Coronary artery (tissue), 2 donors: ENCODE results near the gene UBE2E1.

Experiments
- DNase-seq: peaks from one replicate; pipeline ENCODE4 v3.0.0-alpha.2; 2017; ENCODE audit warnings: low spot score
- H3K27ac ChIP-seq, 2 donors: fragments of 200-600 bp; sonication (generic); one replicate each; pipeline ENCODE4 v1.5.1; 2016 to 2019
- H3K4me3 ChIP-seq: fragments of 200-600 bp; sonication (generic); 2 replicates; pipeline ENCODE4 v1.5.1; 2016; ENCODE audit warnings: mild to moderate bottlenecking, moderate library complexity
- CTCF ChIP-seq: fragments of 200-600 bp; sonication (generic); IDR thresholded peaks from one replicate; pipeline ENCODE4 v1.5.1; 2019; ENCODE audit warnings: antibody characterized with exemption

Gene UBE2E1

GRCh38 chr3:23926246-23926645 is 120.5 kb downstream of the UBE2E1 start:
- TF ChIP-seq CTCF, result no peak
- Histone ChIP-seq H3K27ac (no peak overlapping the region), H3K4me3 (no peak overlapping the region)
- no peak for DNase-seq

GRCh38 chr3:23926736-23927135 is 121.0 kb downstream of the UBE2E1 start:
- Histone ChIP-seq H3K27ac (no peak overlapping the region), H3K4me3 (no peak overlapping the region)
- no peak for TF ChIP-seq CTCF
- DNase-seq, result no peak

DNA sequence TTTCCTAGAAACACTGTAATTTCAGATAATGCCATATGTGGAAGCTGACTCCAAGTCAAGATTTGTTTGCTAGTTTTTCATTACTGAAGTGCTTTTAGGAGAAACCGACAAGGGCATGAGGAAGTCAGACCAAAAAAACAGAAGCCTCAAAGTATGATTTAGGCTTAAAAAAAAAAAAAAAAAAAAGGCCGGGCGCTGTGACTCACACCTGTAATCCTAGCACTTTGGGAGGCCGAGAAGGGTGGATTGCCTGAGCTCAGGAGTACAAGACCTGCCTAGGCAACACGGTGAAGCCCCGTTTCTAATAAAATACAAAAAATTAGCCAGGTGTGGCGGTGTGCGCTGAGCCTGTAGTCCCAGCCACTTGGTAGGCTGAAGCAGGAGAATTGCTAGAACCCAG is 122.8 kb downstream of the UBE2E1 start:
- no peak for TF ChIP-seq CTCF
- H3K4me3 ChIP-seq, result no peak overlapping the region
- no peak overlapping the region for H3K27ac ChIP-seq
- no peak for DNase-seq

- DNase-seq, result no peak
- TF ChIP-seq CTCF, result no peak
- Histone ChIP-seq H3K27ac (no peak overlapping the region), H3K4me3 (no peak overlapping the region)
These were observed 125.8 kb downstream of the UBE2E1 start for GRCh38 chr3:23931597-23931996.

DNA sequence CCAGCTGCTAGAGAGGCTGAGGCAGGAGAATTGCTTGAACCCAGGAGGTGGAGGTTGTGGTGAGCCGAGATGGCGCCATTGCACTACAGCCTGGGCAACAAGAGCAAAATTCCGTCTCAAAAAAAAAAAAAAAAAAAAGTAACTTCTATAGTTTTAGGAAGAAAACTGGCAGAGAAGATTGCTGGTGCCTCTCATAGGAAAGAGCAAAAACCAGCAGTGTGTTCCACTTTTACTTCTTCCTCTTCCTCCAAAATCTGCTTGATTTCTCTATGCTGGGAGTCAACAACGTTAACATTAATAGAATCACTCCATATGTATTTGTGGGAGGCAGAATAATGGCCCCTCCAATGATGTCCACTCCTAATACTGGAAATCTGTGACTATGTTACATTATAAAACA is 126.8 kb downstream of the UBE2E1 start:
- Histone ChIP-seq H3K27ac (no peak overlapping the region), H3K4me3 (no peak overlapping the region)
- no peak for DNase-seq
- TF ChIP-seq CTCF, result no peak

GRCh38 chr3:23934253-23934652 is 128.5 kb downstream of the UBE2E1 start:
- no peak for DNase-seq
- H3K4me3 ChIP-seq, result no peak overlapping the region
- H3K27ac ChIP-seq, result no peak overlapping the region
- no peak for TF ChIP-seq CTCF

DNA sequence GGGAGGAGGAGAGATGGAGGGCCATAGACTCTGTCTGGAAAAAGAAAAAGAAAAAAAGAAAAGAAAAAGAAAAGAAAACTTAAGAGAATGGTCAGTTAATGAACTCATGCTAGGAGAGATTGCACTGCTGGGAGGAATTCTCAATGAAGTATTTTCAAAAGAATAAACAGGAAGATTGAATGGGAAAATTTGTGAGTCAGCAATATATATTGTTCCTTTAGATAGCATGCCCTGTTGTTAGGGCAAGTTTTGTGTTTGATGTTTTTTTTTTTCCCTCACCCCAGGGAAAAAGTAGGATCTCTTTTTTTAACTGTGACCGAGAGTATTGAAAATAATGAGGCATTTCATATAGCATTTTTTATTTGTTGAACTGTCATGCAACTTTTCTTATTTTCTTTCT is 131.5 kb downstream of the UBE2E1 start:
- TF ChIP-seq CTCF, result no peak
- no peak for DNase-seq
- Histone ChIP-seq H3K4me3 (no peak overlapping the region), H3K27ac (no peak overlapping the region)
